CD4-positive, alpha-beta T cell treated with Interleukin-6 for 4 hours (primary cell): Measurements from ENCODE around the gene CHRNA1.
A peak's percentile ranks its signal among the peaks of the same experiment; 100 is the strongest.
"Not testable (repeated sequence)": the region's sequence is repeated elsewhere in the genome, so short reads cannot be mapped to it uniquely, and the experiment has no call there.

Experiments used
- DNase-seq: peaks from one replicate; pipeline ENCODE4 v3.0.0-alpha.2; 2020; ENCODE audit warnings: mixed read lengths

Gene CHRNA1

DNA sequence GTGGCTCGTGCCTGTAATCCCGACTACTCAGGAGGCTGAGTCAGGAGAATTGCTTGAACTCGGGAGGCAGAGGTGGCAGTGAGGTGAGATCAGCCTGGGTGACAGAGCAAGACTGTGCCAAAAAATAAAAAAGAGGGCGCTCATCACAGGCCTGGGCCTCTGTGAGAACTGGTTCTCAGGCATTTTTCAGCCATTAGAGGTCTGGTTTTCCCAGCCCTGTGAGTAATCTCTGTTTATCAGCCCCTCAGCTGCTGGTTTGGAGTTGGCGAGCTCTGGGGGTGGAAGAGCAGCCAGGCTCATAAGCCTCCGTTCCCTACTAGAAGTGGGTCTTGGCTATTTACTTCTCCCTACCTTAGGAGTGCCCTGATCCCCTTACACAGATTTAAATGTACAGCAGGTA, 53.1 kb downstream of the CHRNA1 start:
- no peak for DNase-seq

DNA sequence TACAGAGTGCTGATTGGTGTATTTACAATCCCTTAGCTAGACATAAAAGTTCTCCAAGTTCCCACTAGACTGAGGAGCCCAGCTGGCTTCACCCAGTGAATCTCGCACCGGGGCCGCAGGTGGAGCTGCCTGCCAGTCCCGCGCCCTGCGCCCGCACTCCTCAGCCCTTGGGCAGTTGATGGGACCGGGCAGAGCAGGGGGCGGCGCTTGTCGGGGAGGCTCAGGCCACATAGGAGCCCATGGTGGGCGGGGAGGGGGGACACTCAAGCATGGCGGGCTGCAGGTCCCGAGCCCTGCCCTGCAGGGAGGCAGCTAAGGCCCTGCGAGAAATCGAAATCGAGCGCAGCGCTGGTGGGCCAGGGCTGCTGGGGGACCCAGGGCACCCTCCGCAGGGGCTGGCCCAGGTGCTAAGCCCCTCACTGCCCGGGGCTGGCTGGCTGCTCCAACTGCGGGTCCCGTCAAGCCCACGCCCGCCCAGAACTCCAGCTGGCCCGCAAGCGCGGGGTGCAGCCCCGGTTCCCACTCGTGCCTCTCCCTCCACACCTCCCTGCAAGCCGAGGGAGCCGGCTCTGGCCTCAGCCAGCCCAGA, 54.8 kb downstream of the CHRNA1 start:
- DNase-seq, result not testable (repeated sequence)

DNA sequence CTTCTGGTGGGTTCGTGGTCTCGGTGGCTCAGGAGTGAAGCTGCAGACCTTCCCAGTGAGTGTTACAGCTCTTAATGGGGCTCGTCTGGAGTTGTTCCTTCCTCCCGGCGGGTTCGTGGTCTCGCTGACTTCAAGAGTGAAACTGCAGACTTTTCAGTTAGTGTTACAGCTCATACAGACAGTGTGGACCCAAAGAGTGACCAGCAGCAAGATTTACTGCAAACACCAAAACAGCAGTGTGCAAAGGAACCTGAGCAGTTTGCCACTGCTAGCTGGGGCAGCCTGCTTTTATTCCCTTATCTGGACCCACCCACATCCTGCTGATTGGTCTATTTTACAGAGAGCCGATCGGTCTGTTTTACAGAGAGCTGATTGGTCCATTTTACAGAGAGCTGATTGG, 55.6 kb downstream of the CHRNA1 start:
- DNase-seq, result no peak

DNA sequence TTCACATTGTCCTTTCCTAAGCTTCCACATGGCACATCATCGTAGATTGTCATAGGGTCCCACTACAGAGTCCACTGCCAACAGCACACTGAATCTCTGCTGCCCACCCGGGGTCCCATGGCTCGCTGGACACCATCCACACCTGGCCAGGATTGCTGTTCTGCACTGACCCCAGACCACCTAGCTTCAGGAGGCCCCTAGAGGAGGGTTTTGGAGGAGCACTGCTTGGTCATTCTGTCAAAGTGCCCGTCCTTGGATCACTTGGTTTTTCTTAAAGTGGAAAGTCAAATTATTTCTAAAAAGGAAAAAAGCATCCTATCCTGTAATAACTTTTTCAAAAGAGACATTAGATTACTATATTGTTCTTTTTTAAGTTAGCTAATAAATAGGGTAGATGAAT, 59.0 kb downstream of the CHRNA1 start:
- no peak for DNase-seq

DNA sequence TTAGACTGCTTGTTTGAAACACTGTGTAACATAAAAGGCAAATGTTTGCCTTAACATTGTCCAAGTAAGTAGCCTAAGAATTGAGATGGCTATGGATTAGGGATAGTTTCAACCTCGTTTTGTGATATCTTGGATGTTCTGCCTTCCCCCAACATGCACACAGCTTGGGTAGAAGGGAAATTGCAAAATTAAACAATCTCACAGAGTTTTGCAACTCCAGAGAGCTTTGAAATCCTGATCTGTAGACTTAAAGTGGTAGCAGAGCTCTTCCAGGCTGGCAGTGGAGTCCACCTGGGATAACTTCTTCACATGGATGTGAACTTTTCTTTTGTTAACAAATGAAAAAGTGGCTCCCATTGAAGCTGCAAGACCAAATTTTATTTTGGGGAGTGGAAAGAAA, 59.6 kb downstream of the CHRNA1 start:
- DNase-seq, result no peak

DNA sequence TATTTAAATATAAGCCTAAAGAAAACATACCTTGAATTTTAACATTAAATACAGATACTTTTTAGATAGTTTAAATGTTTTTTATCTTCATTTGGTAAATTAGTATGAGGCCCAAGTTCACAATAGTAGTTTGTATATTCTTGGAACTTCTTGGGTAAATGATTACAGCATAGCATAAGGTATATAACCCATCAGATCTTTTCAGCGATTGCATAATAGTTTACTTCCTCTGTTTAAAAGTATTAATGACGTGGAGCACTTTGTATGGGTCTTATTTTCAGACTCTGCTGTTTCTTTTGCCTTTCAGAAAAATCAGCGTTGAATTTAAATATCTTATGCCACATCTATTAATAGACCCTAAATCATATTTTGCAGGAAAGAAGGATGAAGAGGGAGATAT, 60.2 kb downstream of the CHRNA1 start:
- no peak for DNase-seq

DNA sequence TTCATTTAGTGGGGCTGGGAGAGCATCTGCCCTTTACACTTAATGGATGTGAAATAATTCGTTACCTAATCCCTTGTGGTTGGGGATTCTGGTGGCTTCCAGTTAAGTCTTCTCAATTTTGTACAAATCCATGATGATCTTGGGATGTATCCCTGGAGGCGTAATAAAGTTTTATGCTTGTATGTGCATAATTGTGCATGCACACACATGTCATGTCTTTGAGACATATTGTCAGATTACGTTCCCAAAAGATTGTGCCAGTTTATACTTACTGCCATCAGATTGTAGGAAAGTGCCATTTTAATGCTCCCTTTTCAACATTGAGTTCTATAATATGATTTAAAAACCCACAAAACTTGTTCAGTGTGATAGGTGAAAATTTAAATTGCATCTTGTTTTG, 60.8 kb downstream of the CHRNA1 start:
- DNase-seq, result no peak

DNA sequence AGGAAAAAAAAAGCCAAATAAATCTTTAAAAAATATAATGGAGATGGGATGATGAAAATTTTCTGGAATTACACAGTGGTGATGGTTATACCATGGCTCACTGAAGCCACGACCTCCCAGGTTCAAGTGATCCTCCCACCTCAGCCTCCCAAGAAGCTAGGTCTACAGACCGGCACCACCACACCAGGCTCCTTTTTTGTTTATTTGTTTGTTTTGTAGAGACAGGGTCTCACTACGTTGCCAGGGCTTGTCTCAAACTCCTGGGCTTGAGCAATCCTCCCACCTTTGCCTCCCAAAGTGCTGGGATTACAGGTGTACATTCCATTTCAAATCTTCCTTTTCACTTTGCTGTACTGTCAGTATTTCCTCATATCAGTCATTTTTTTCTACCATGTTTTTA, 61.7 kb downstream of the CHRNA1 start:
- no peak for DNase-seq

DNA sequence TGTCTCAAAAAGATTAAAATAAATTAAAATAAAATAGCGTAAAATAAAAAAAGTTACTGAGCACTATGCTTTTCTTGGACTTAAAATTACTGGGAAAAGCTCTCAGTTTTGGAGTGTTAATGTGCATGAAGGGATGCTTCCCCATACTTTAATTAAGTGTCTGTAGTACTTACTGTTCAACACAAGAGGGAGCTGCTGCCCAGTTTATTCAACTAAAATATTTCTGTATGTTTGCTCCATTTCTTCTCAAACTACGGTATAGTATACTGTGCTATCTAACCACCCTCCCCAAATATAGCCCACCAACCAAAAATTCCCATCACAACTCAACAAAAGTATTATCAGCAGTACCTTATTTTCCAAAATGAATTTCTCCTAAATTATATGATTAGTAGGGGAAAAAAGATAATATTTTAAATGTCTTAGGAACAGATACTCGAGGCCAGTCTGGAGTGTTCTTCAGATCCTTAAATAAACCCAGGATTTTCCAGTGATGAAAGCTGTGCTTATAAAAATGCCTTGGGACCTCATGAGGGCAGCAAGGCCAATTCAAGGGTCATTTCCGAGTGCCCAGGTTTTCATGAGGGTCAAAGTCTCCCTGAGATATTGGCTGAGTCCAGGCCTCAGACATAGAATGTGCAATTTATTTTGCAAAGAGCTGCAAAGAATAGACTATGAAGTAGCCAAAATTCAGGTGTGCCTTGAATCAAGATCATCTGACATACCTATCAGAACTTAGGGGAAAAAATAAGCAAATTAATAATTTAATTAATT, 64.1 kb downstream of the CHRNA1 start:
- DNase-seq, result peak; percentile 60
